Gastroesophageal sphincter (tissue), 4 donors: ENCODE data around the gene TSPAN4. TPM values are rescaled to one million over a fixed set of nuclear protein-coding genes. Genes with fewer than 3 reads are reported as not detected.

Experiments used
- ATAC-seq: fragments of 150-250 bp; one replicate; pipeline ENCODE4 v1.9.1; 2016; ENCODE audit warnings: mild to moderate bottlenecking, moderate library complexity
- H3K27ac ChIP-seq, 4 donors: fragments of 200-600 bp; sonication (generic) in 3 of 4; 1 replicate in 3 of 4; 2 replicates in 1 of 4; pipeline ENCODE4 v1.5.1; 2016 to 2019
- H3K27me3 ChIP-seq: fragments of 200-600 bp; sonication (generic); one replicate; pipeline ENCODE4 v1.5.1; 2019
- H3K36me3 ChIP-seq, 2 donors: fragments of 200-600 bp; sonication (generic); one replicate each; pipeline ENCODE4 v1.5.1; 2019; ENCODE audit warnings: control low read depth in 1 of 2
- H3K4me1 ChIP-seq, 3 donors: fragments of 200-600 bp; sonication (generic); 1 replicate in 2 of 3; 2 replicates in 1 of 3; pipeline ENCODE4 v1.5.1; 2016 to 2019; ENCODE audit warnings: control low read depth in 2 of 3
- H3K4me3 ChIP-seq, 2 donors: fragments of 200-600 bp; sonication (generic); one replicate each; pipeline ENCODE4 v1.5.1; 2019; ENCODE audit warnings: mild to moderate bottlenecking in 1 of 2, moderate library complexity in 1 of 2
- H3K9me3 ChIP-seq, 3 donors: fragments of 200-600 bp; sonication (generic); one replicate each; pipeline ENCODE4 v1.5.1; 2017 to 2019; ENCODE audit warnings: control low read depth in 2 of 3
- CTCF ChIP-seq, 4 experiments: fragments of 200-600 bp in 2 of 4; fragments of 450-650 bp in 2 of 4; sonication (generic) in 1 of 4; IDR thresholded peaks; one replicate each; pipeline ENCODE4 v1.5.1; 2017 to 2019; ENCODE audit warnings: antibody characterized with exemption in 4 of 4, mild to moderate bottlenecking in 2 of 4, moderate library complexity in 2 of 4
- EP300 ChIP-seq: sonication (generic); formaldehyde crosslinking; IDR thresholded peaks from one replicate; pipeline ENCODE4 v1.6.1; 2017; ENCODE audit warnings: antibody characterized with exemption, mild to moderate bottlenecking
- POLR2A ChIP-seq, 2 donors: fragments of 450-650 bp; IDR thresholded peaks; one replicate each; pipeline ENCODE4 v1.6.1; 2017; ENCODE audit warnings: antibody characterized with exemption in 2 of 2, mild to moderate bottlenecking in 2 of 2, moderate library complexity in 1 of 2
- POLR2AphosphoS5 ChIP-seq: sonication (generic); formaldehyde crosslinking; IDR thresholded peaks from one replicate; pipeline ENCODE4 v1.6.1; 2017; ENCODE audit warnings: antibody characterized with exemption
- WGBS, 2 donors: methylation state at CpG; one replicate each; pipeline ENCODE4 v1.1.5; 2018; ENCODE audit warnings: low coverage in 1 of 2; 5-methylcytosine and 5-hydroxymethylcytosine counted together
- total RNA-seq, 4 donors: library from RNA; depleted of rRNA; stranded (reverse); fragments of >200 nt; gene quantifications; one replicate each; pipeline ENCODE4 v1.1.0, GENCODE V29; 2016

TSPAN4 gene
- total RNA-seq, 4 donors from 2014 or later: 66.5 to 115 (median 112) TPM

- TF ChIP-seq POLR2A (IDR thresholded peaks at IDR 0.05): no peak
- TF ChIP-seq POLR2AphosphoS5: no peak
- no peak for TF ChIP-seq EP300
- peak in 2 of 4 experiments; percentile 1 to 15 for TF ChIP-seq CTCF (IDR thresholded peaks at IDR 0.05)
- 0% methylated on average over 2 of the region's 53 CpGs; no CpG with 5 or more reads in 1 of the 2 donors for WGBS, 2 donors
- H3K27me3 ChIP-seq: peaks cover 6% of the 10 kb centered on the region
- peak overlapping the region; percentile 79 to 98 (median 93) for H3K27ac ChIP-seq
- ATAC-seq: no peak
- peak overlapping the region; percentile 91 to 100 for H3K4me3 ChIP-seq
- peaks cover 0 to 38% of the 10 kb centered on the region in 2 donors for H3K36me3 ChIP-seq
- H3K4me1 ChIP-seq: peaks cover 6 to 88% (median 31%) of the 10 kb centered on the region in 3 donors
- H3K9me3 ChIP-seq: no peaks in the 10 kb centered on the region
These were observed 558 bp downstream of the TSPAN4 start for GRCh38 chr11:843086-843734.

GRCh38 chr11:843818-844692, 1.4 kb downstream of the TSPAN4 start:
- peak; percentile 77 for ATAC-seq
- Histone ChIP-seq H3K27me3 (peaks cover 14% of the 10 kb centered on the region), H3K4me1 (peaks cover 6 to 88% (median 39%) of the 10 kb centered on the region in 3 donors), H3K9me3 (no peaks in the 10 kb centered on the region), H3K4me3 (peak overlapping the region; percentile 91 to 100), H3K27ac (peak overlapping the region; percentile 79 to 98 (median 93)), H3K36me3 (peaks cover 0 to 29% of the 10 kb centered on the region in 2 donors)
- TF ChIP-seq POLR2AphosphoS5 (peak; percentile 94), POLR2A (IDR thresholded peaks at IDR 0.05) (peak; percentile 53 to 61), CTCF (IDR thresholded peaks at IDR 0.05) (peak in 2 of 4 experiments; percentile 26 to 31), EP300 (no peak)
- 0% methylated on average over 1 to 3 of the region's 25 CpGs for WGBS, 2 donors

GRCh38 chr11:844693-845644, 2.3 kb downstream of the TSPAN4 start:
- peaks cover 6 to 87% (median 43%) of the 10 kb centered on the region in 3 donors for H3K4me1 ChIP-seq
- peaks cover 0 to 20% of the 10 kb centered on the region in 2 donors for H3K36me3 ChIP-seq
- peak overlapping the region; percentile 79 to 98 (median 93) for H3K27ac ChIP-seq
- H3K27me3 ChIP-seq: peaks cover 16% of the 10 kb centered on the region
- H3K9me3 ChIP-seq: no peaks in the 10 kb centered on the region
- H3K4me3 ChIP-seq: peak overlapping the region; percentile 91 to 100
- TF ChIP-seq CTCF (IDR thresholded peaks at IDR 0.05): no peak
- TF ChIP-seq EP300: no peak
- no peak for TF ChIP-seq POLR2A (IDR thresholded peaks at IDR 0.05)
- peak; percentile 91 for TF ChIP-seq POLR2AphosphoS5
- peak; percentile 71 for ATAC-seq
- 7% methylated on average over 3 of the region's 31 CpGs; no CpG with 5 or more reads in 1 of the 2 donors for WGBS, 2 donors

GRCh38 chr11:845872-846495, 3.3 kb downstream of the TSPAN4 start:
- H3K4me3 ChIP-seq: peak overlapping the region in 1 of 2 donors; percentile 100
- ATAC-seq: no peak
- peaks cover 2 to 87% (median 48%) of the 10 kb centered on the region in 3 donors for H3K4me1 ChIP-seq
- H3K9me3 ChIP-seq: no peaks in the 10 kb centered on the region
- H3K27me3 ChIP-seq: peaks cover 16% of the 10 kb centered on the region
- peaks cover 0 to 22% of the 10 kb centered on the region in 2 donors for H3K36me3 ChIP-seq
- WGBS, 2 donors: no CpG with 5 or more reads among the region's 8 CpGs
- H3K27ac ChIP-seq: peak overlapping the region in 3 of 4 donors; percentile 92 to 98 (median 94)
- TF ChIP-seq EP300 (no peak), POLR2AphosphoS5 (no peak), CTCF (IDR thresholded peaks at IDR 0.05) (no peak), POLR2A (IDR thresholded peaks at IDR 0.05) (no peak)
